Epithelial cell of proximal tubule (primary cell): ENCODE results near the gene LHX1. TPM values are rescaled to one million over a fixed set of nuclear protein-coding genes. Genes with fewer than 3 reads are reported as not detected.

Experiments used
- DNase-seq: peaks from one replicate; pipeline ENCODE4 v3.0.0-alpha.2; 2011; ENCODE audit warnings: low read depth
- H3K4me3 ChIP-seq: 2 replicates; pipeline ENCODE4 v1.5.1; 2011; ENCODE audit warnings: low read depth, mild to moderate bottlenecking, low read length
- CTCF ChIP-seq: conservative IDR thresholded peaks from 2 replicates; pipeline ENCODE4 v1.5.1; 2012; ENCODE audit warnings: low read depth, mild to moderate bottlenecking, low read length
- total RNA-seq: library from RNA; depleted of rRNA; stranded (reverse); fragments of >200 nt; gene quantifications from 2 replicates; pipeline ENCODE4 v1.2.3, GENCODE V29; 2015

The LHX1 gene
- total RNA-seq, 1 donor from 2014 or later, result 43.1 TPM

- DNase-seq, result no peak
- TF ChIP-seq CTCF, result peak; percentile 8
- peak overlapping the region; percentile 82 for H3K4me3 ChIP-seq
Observed at GRCh38 chr17:36934692-36935630, 2.3 kb upstream of the LHX1 start.

GRCh38 chr17:36935671-36936454 is 1.4 kb upstream of the LHX1 start:
- peak overlapping the region; percentile 82 for H3K4me3 ChIP-seq
- no peak for TF ChIP-seq CTCF
- DNase-seq, result no peak

- TF ChIP-seq CTCF, result no peak
- no peak for DNase-seq
- H3K4me3 ChIP-seq, result peak overlapping the region; percentile 82
Observed at GRCh38 chr17:36936455-36937000, 747 bp upstream of the LHX1 start.

- no peak for TF ChIP-seq CTCF
- DNase-seq, result no peak
- H3K4me3 ChIP-seq, result peak overlapping the region; percentile 82
Observed at GRCh38 chr17:36937959-36938565, 787 bp downstream of the LHX1 start.

GRCh38 chr17:36938566-36939051 is 1.3 kb downstream of the LHX1 start:
- H3K4me3 ChIP-seq, result peak overlapping the region; percentile 82
- no peak for TF ChIP-seq CTCF
- DNase-seq, result no peak

- H3K4me3 ChIP-seq, result peak overlapping the region; percentile 82
- no peak for DNase-seq
- no peak for TF ChIP-seq CTCF
Observed at GRCh38 chr17:36939052-36939801, 2.0 kb downstream of the LHX1 start.
